ENCODE results near the gene ACSS3. TPM values are rescaled to one million over a fixed set of nuclear protein-coding genes. Genes with fewer than 3 reads are reported as not detected.

The ACSS3 gene
- total RNA-seq, 6 donors from 2014 or later = 23.5 to 61.8 (median 26.0) TPM

DNA sequence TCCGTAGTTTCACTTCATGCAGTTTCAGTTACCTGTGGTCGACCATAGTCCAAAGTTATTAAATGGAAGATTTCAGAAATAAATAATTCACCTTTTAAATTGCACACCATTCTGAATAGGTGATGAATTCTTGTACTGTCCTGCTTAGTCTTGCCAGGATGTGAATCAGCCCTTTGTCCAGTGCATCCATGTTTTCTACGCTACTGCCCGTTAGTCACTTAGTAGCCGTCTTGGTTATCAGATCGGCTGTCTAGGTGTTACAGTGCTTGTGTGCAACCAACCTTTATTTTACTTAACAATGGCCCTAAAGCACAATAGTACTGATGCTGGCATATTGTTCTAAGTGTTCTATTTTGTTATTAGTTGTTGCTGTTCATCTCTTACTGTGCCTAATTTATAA lies 146.7 kb downstream of the ACSS3 start:
- H3K9me3 ChIP-seq = no peaks in the 10 kb centered on the region
- no peaks in the 10 kb centered on the region for H3K36me3 ChIP-seq
- no peak overlapping the region for H3K4me3 ChIP-seq
- DNase-seq (no peak), ATAC-seq (ENCODE audit: low FRiP score in 2 of 2) (no peak)
- WGBS, 2 donors = 93 to 95% methylated on average over 6 of the region's 6 CpGs
- H3K27ac ChIP-seq = no peak overlapping the region
- no peaks in the 10 kb centered on the region for H3K27me3 ChIP-seq
- H3K4me1 ChIP-seq = no peaks in the 10 kb centered on the region
- TF ChIP-seq POLR2AphosphoS5 (IDR thresholded peaks at IDR 0.05) (no peak), POLR2A (IDR thresholded peaks at IDR 0.05) (no peak), EP300 (IDR thresholded peaks at IDR 0.05) (no peak)
- TF ChIP-seq, protein P1, sequence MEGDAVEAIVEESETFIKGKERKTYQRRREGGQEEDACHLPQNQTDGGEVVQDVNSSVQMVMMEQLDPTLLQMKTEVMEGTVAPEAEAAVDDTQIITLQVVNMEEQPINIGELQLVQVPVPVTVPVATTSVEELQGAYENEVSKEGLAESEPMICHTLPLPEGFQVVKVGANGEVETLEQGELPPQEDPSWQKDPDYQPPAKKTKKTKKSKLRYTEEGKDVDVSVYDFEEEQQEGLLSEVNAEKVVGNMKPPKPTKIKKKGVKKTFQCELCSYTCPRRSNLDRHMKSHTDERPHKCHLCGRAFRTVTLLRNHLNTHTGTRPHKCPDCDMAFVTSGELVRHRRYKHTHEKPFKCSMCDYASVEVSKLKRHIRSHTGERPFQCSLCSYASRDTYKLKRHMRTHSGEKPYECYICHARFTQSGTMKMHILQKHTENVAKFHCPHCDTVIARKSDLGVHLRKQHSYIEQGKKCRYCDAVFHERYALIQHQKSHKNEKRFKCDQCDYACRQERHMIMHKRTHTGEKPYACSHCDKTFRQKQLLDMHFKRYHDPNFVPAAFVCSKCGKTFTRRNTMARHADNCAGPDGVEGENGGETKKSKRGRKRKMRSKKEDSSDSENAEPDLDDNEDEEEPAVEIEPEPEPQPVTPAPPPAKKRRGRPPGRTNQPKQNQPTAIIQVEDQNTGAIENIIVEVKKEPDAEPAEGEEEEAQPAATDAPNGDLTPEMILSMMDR (IDR thresholded peaks at IDR 0.05) = no peak

DNA sequence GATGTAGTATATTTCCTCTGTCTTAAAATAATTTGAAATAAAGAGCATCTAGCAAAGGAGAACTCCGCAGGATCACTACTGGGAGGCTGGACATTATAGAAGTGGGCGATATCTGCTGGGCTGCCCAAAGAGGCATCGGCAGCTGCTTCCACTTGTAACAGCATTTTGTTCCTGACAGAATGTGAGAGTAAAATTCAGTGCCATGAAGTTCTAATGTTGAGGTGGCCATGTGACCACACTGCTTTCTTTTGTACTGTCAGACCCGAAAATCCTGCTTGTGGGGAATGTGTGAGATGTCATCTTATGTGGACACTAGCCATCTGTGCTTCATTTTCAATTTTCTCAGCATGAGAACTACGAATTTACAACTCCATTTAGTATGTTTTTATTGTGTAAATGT lies 151.9 kb downstream of the ACSS3 start:
- DNase-seq (no peak), ATAC-seq (ENCODE audit: low FRiP score in 2 of 2) (no peak)
- 51 to 71% methylated on average over 5 of the region's 5 CpGs for WGBS, 2 donors
- Histone ChIP-seq H3K4me1 (no peaks in the 10 kb centered on the region), H3K4me3 (no peak overlapping the region), H3K36me3 (no peaks in the 10 kb centered on the region), H3K27ac (no peak overlapping the region), H3K9me3 (no peaks in the 10 kb centered on the region), H3K27me3 (no peaks in the 10 kb centered on the region)
- TF ChIP-seq POLR2AphosphoS5 (IDR thresholded peaks at IDR 0.05) (no peak), EP300 (IDR thresholded peaks at IDR 0.05) (no peak), POLR2A (IDR thresholded peaks at IDR 0.05) (no peak)
- TF ChIP-seq, protein P1 (IDR thresholded peaks at IDR 0.05) = no peak

DNA sequence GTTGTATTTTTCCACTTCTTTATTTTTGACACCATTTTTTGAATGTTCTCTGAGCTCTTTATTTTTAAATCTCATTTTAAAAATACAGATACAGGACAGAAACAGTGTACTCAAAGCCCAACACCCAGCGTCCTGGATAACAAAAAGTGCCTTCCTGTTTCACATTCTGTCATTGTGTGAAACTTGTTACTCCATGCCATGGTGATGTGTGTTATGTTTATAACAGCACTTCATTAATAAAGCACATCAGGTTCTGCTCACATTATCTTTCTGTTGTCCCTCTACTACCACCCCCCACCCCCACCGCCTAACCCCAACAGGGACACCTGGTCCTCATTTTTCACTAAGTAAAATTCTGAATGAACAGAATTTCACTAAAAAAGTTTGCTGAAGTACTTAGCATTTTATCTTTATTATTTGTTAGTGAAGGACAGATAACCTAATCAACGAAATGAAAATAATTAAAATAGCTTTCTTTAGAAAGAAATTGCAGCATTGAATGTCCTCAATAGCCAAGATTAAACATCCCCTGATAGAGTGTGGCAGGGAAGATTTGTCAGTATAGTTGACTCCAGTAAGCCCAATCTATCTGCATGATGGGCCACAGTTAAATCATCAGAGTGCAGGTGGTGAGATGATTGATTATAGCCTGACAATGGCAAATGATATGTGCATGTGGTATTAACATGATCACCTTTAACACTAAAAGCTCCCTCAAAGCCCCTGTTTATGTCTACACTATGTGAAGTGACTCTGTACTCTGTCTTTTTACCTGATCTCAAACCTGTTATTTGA lies 153.9 kb downstream of the ACSS3 start:
- Histone ChIP-seq H3K4me1 (no peaks in the 10 kb centered on the region), H3K36me3 (no peaks in the 10 kb centered on the region), H3K4me3 (no peak overlapping the region), H3K9me3 (no peaks in the 10 kb centered on the region), H3K27me3 (no peaks in the 10 kb centered on the region), H3K27ac (no peak overlapping the region)
- DNase-seq (no peak), ATAC-seq (ENCODE audit: low FRiP score in 2 of 2) (no peak)
- TF ChIP-seq, protein P1 (IDR thresholded peaks at IDR 0.05) = no peak
- TF ChIP-seq EP300 (IDR thresholded peaks at IDR 0.05) (no peak), POLR2AphosphoS5 (IDR thresholded peaks at IDR 0.05) (no peak), POLR2A (IDR thresholded peaks at IDR 0.05) (no peak)
- WGBS, 2 donors = 67 to 76% methylated on average over 3 of the region's 3 CpGs

GRCh38 chr12:81245458-81245857 lies 167.6 kb downstream of the ACSS3 start:
- ATAC-seq (ENCODE audit: low FRiP score in 2 of 2) = no peak
- TF ChIP-seq, protein P1 (IDR thresholded peaks at IDR 0.05) = no peak
- TF ChIP-seq EP300 (IDR thresholded peaks at IDR 0.05) (no peak), POLR2A (IDR thresholded peaks at IDR 0.05) (no peak), POLR2AphosphoS5 (IDR thresholded peaks at IDR 0.05) (no peak)
- no peaks in the 10 kb centered on the region for H3K27me3 ChIP-seq
- no peak overlapping the region for H3K27ac ChIP-seq
- DNase-seq = no peak
- H3K36me3 ChIP-seq = no peaks in the 10 kb centered on the region
- WGBS, 2 donors = 25 to 39% methylated on average over 2 of the region's 2 CpGs
- no peaks in the 10 kb centered on the region for H3K9me3 ChIP-seq
- H3K4me1 ChIP-seq = no peaks in the 10 kb centered on the region
- H3K4me3 ChIP-seq = no peak overlapping the region
